CD1c-positive myeloid dendritic cell (primary cell): ENCODE results near the gene ARID5A.

Experiments
- DNase-seq: peaks from one replicate; pipeline ENCODE4 v3.0.0-alpha.2; 2016; ENCODE audit errors: extremely low spot score

The ARID5A gene

DNA sequence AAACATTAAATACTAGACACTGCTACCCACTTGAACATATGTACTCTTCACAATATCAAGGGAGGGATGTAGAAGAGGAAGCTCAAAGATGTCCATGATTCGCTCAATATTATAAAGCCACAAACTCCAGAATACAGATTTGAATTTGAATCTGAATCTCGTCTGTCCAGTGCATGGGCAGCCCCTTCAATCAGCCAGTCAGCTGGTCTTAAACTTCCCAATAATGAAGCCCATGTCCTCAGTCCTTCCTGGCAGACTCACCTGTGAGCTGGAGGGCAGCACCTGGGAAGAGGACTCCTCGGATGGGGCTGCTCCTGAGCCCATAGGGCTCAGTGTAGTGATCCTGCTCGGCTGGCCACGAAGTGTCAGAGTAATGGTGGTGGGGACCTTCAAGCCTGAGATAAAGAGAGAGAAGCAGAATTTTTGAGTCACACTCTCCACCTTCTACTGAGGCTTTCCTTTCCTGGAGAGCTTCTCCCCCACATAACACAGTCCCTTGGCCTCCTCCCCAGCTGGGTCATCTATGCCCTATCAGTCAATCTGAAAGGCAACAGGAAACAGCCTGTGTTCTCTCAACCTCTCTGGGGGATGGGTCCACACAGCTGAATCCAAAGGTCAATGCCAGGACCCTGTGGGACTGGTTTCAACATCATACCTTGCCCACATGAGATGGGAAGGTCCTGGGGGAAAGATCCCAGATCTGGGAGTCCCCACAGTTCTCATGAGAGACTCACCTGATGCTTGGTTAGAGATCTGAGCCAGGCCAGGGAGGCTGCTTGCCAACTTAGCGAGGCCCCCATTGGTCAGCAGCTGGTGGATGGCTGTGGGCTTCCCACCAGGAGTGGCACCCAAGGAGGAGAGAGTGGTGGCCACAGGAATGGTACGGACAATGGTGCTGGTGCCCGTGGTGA, 65.1 kb downstream of the ARID5A start:
- DNase-seq = no peak
